Smooth muscle cell (in vitro differentiated cells): Measurements from ENCODE around the gene SESN1. TPM values are rescaled to one million over a fixed set of nuclear protein-coding genes. Genes with fewer than 3 reads are reported as not detected.
"Not testable (repeated sequence)": the region's sequence is repeated elsewhere in the genome, so short reads cannot be mapped to it uniquely, and the experiment has no call there.

ENCODE experiments used
- DNase-seq: peaks from one replicate; lab custom pipeline; 2025; ENCODE audit not compliant: unreplicated experiment; lab: John Stamatoyannopoulos, UW
- H2AFZ ChIP-seq: fragments of 200-600 bp; sonication (generic); 2 replicates; pipeline ENCODE4 v1.6.0; 2016; ENCODE audit warnings: antibody characterized with exemption, low read depth, mild to moderate bottlenecking
- H3F3A ChIP-seq: fragments of 200-600 bp; sonication (generic); 2 replicates; pipeline ENCODE4 v1.6.0; 2017; ENCODE audit warnings: antibody characterized with exemption, low read depth
- H3K27ac ChIP-seq: fragments of 200-600 bp; sonication (generic); 2 replicates; pipeline ENCODE4 v1.5.1; 2016; ENCODE audit warnings: low read depth, mild to moderate bottlenecking
- H3K27me3 ChIP-seq: fragments of 200-600 bp; sonication (generic); 2 replicates; pipeline ENCODE4 v1.6.1; 2016; ENCODE audit warnings: low read depth, mild to moderate bottlenecking
- H3K36me3 ChIP-seq: fragments of 200-600 bp; sonication (generic); 2 replicates; pipeline ENCODE4 v1.5.1; 2016; ENCODE audit warnings: low read depth
- H3K4me1 ChIP-seq: fragments of 200-600 bp; sonication (generic); 2 replicates; pipeline ENCODE4 v1.5.1; 2016; ENCODE audit warnings: low read depth
- H3K4me2 ChIP-seq: fragments of 200-600 bp; sonication (generic); 2 replicates; pipeline ENCODE4 v1.6.0; 2016; ENCODE audit warnings: mild to moderate bottlenecking
- H3K4me3 ChIP-seq: fragments of 200-600 bp; sonication (generic); 2 replicates; pipeline ENCODE4 v1.5.1; 2016; ENCODE audit warnings: mild to moderate bottlenecking
- H3K79me2 ChIP-seq: fragments of 200-600 bp; sonication (generic); 2 replicates; pipeline ENCODE4 v1.6.0; 2016; ENCODE audit warnings: low read depth, mild to moderate bottlenecking
- H3K9ac ChIP-seq: fragments of 200-600 bp; sonication (generic); 2 replicates; pipeline ENCODE4 v1.6.0; 2016; ENCODE audit warnings: low read depth
- H3K9me3 ChIP-seq: fragments of 200-600 bp; sonication (generic); replicated peaks from 2 replicates; pipeline ENCODE4 v1.5.1; 2016; ENCODE audit warnings: low read depth
- H4K20me1 ChIP-seq: fragments of 200-600 bp; sonication (generic); 2 replicates; pipeline ENCODE4 v1.6.0; 2016; ENCODE audit warnings: low read depth
- WGBS: methylation state at CpG from one replicate; pipeline ENCODE4 v1.1.7; 2016; ENCODE audit warnings: low lambda C conversion rate; 5-methylcytosine and 5-hydroxymethylcytosine counted together
- polyA plus RNA-seq: library from polyadenylated mRNA; unstranded; fragments of >200 nt; fragmentation: Nextera tagmentation; extraction: Ambion mirVana; gene quantifications from 2 replicates; pipeline ENCODE4 v1.2.1, GENCODE V29; 2016
- total RNA-seq: library from RNA; depleted of rRNA; stranded (reverse); fragments of >200 nt; gene quantifications from 2 replicates; pipeline ENCODE4 v1.2.3, GENCODE V29; 2014
- TF ChIP-seq, protein P1 (sequence below): fragments of 200-600 bp; sonication (generic); IDR thresholded peaks from 2 replicates; pipeline ENCODE4 v1.5.1; 2017; ENCODE audit warnings: borderline replicate concordance, mild to moderate bottlenecking, antibody characterized with exemption; ENCODE audit not compliant: insufficient read depth, poor library complexity, severe bottlenecking

SESN1 gene
- total RNA-seq (38.7 and 50.9 TPM in 2 replicates), polyA plus RNA-seq (23.6 and 24.1 TPM in 2 replicates)

- TF ChIP-seq, protein P1, sequence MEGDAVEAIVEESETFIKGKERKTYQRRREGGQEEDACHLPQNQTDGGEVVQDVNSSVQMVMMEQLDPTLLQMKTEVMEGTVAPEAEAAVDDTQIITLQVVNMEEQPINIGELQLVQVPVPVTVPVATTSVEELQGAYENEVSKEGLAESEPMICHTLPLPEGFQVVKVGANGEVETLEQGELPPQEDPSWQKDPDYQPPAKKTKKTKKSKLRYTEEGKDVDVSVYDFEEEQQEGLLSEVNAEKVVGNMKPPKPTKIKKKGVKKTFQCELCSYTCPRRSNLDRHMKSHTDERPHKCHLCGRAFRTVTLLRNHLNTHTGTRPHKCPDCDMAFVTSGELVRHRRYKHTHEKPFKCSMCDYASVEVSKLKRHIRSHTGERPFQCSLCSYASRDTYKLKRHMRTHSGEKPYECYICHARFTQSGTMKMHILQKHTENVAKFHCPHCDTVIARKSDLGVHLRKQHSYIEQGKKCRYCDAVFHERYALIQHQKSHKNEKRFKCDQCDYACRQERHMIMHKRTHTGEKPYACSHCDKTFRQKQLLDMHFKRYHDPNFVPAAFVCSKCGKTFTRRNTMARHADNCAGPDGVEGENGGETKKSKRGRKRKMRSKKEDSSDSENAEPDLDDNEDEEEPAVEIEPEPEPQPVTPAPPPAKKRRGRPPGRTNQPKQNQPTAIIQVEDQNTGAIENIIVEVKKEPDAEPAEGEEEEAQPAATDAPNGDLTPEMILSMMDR, result no peak
- Histone ChIP-seq H2AFZ (peak within 1 kb of the TSS; percentile 81), H3F3A (no peaks in the 10 kb centered on the region), H3K9me3 (no peaks in the 10 kb centered on the region), H3K4me3 (peak within 1 kb of the TSS; percentile 77), H3K4me2 (peak within 1 kb of the TSS; percentile 99), H3K36me3 (no peaks in the 10 kb centered on the region), H3K27ac (peak within 1 kb of the TSS; percentile 95), H3K79me2 (peaks cover 74% of the 10 kb centered on the region), H4K20me1 (peaks cover 16% of the 10 kb centered on the region), H3K4me1 (peaks cover 29% of the 10 kb centered on the region), H3K9ac (peak within 1 kb of the TSS; percentile 88), H3K27me3 (no peaks in the 10 kb centered on the region)
- DNase-seq, result peak; percentile 91
- under 1% methylated on average over 33 of the region's 62 CpGs for WGBS
Observed at GRCh38 chr6:109094416-109095035, at the start of gene SESN1. Gene SESN1 (minus strand): TSS chr6:109094846. CDS start chr6:109094073, 773 bp downstream.

GRCh38 chr6:109143191-109143590 is 48.5 kb upstream of the SESN1 start:
- Histone ChIP-seq H3K27me3 (no peaks in the 10 kb centered on the region), H3K9ac (no peak overlapping the region), H2AFZ (no peak overlapping the region), H3K27ac (no peak overlapping the region), H3K4me2 (no peak overlapping the region), H3K79me2 (no peaks in the 10 kb centered on the region), H3F3A (no peaks in the 10 kb centered on the region), H3K4me3 (no peak overlapping the region), H4K20me1 (no peaks in the 10 kb centered on the region), H3K9me3 (no peaks in the 10 kb centered on the region), H3K4me1 (no peaks in the 10 kb centered on the region), H3K36me3 (peaks cover 18% of the 10 kb centered on the region)
- TF ChIP-seq, protein P1, result no peak
- no peak for DNase-seq

- not testable (repeated sequence) for H4K20me1 ChIP-seq, H3K27me3 ChIP-seq, H3K9me3 ChIP-seq, H2AFZ ChIP-seq, H3F3A ChIP-seq, H3K79me2 ChIP-seq, H3K4me2 ChIP-seq, H3K27ac ChIP-seq, H3K4me1 ChIP-seq, H3K9ac ChIP-seq, DNase-seq, H3K4me3 ChIP-seq
- peaks cover 13% of the 10 kb centered on the region for H3K36me3 ChIP-seq
Observed at GRCh38 chr6:109142067-109142466, 47.4 kb upstream of the SESN1 start.

DNA sequence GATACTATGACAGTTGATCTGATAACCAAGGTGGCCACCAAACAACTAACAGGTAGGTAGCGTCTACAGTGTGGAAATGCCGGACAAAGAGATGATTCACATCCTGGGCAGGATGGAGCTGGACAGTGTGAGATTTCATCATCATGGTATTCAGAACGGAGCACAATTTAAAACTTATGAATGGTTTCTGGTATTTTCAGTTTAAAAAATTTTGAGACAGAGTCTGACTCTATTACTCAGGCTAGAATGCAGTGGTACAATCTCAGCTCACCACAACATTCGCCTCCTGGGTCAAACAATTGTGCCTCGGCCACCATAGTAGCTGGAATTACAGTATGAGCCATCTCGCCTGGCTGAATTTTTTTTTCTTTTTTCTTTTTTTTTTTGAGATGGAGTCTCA is 44.5 kb upstream of the SESN1 start:
- no peaks in the 10 kb centered on the region for H3K27me3 ChIP-seq
- no peak overlapping the region for H3K9ac ChIP-seq
- H3K9me3 ChIP-seq, result no peaks in the 10 kb centered on the region
- no peak for DNase-seq
- H2AFZ ChIP-seq, result no peak overlapping the region
- TF ChIP-seq, protein P1, result no peak
- H3K36me3 ChIP-seq, result peaks cover 13% of the 10 kb centered on the region
- H3K4me2 ChIP-seq, result no peak overlapping the region
- H3F3A ChIP-seq, result no peaks in the 10 kb centered on the region
- no peaks in the 10 kb centered on the region for H3K4me1 ChIP-seq
- no peaks in the 10 kb centered on the region for H4K20me1 ChIP-seq
- peak overlapping the region; percentile 41 for H3K27ac ChIP-seq
- 73% methylated on average over 6 of the region's 6 CpGs for WGBS
- no peak overlapping the region for H3K4me3 ChIP-seq
- H3K79me2 ChIP-seq, result no peaks in the 10 kb centered on the region

- not testable (repeated sequence) for H3K9ac ChIP-seq, H4K20me1 ChIP-seq, H3K36me3 ChIP-seq, DNase-seq, H3K9me3 ChIP-seq, H3K4me1 ChIP-seq, H3K4me2 ChIP-seq, H2AFZ ChIP-seq, H3F3A ChIP-seq, H3K27me3 ChIP-seq, H3K27ac ChIP-seq, H3K4me3 ChIP-seq, H3K79me2 ChIP-seq
- 98% methylated on average over 6 of the region's 6 CpGs for WGBS
Observed at GRCh38 chr6:109136530-109136929, 41.9 kb upstream of the SESN1 start.

GRCh38 chr6:109136039-109136438 is 41.4 kb upstream of the SESN1 start:
- not testable (repeated sequence) for H3F3A ChIP-seq, H3K4me3 ChIP-seq, H4K20me1 ChIP-seq, H3K36me3 ChIP-seq, H3K27ac ChIP-seq, H3K4me1 ChIP-seq, H3K9me3 ChIP-seq, H3K79me2 ChIP-seq, DNase-seq, H2AFZ ChIP-seq, H3K9ac ChIP-seq, H3K27me3 ChIP-seq, H3K4me2 ChIP-seq
- WGBS, result 97% methylated on average over 6 of the region's 6 CpGs
